Calu3 (cell line): Measurements from ENCODE around the gene OR6K3. TPM values are rescaled to one million over a fixed set of nuclear protein-coding genes. Genes with fewer than 3 reads are reported as not detected.
"Not testable (repeated sequence)": the region's sequence is repeated elsewhere in the genome, so short reads cannot be mapped to it uniquely, and the experiment has no call there.

Experiments used
- BruUV-seq: library from RNA; stranded (reverse); fragments of 400-500 nt; replicated peaks from 2 replicates; lab custom pipeline; 2021; lab: Mats Ljungman, UMichigan
- CTCF ChIA-PET: fragments of 300-600 bp; sonication (Branson Sonifier 250); formaldehyde crosslinking; loops from one replicate; lab custom pipeline; 2022; ENCODE audit warnings: antibody characterized with exemption; lab: Charles Lee
- DNase-seq: peaks from one replicate; pipeline ENCODE4 v3.0.0; 2022
- H3K27ac Mint-ChIP-seq: one replicate; pipeline ENCODE4 v1.8.0; 2022; ENCODE audit warnings: mixed read lengths; ENCODE audit not compliant: unreplicated experiment
- H3K27me3 Mint-ChIP-seq: one replicate; pipeline ENCODE4 v1.8.0; 2022; ENCODE audit warnings: mixed read lengths; ENCODE audit not compliant: unreplicated experiment
- H3K36me3 Mint-ChIP-seq: one replicate; pipeline ENCODE4 v1.8.0; 2022; ENCODE audit warnings: mild to moderate bottlenecking, moderate library complexity, mixed read lengths; ENCODE audit not compliant: insufficient read depth, unreplicated experiment
- H3K4me1 Mint-ChIP-seq: one replicate; pipeline ENCODE4 v1.8.0; 2022; ENCODE audit warnings: mild to moderate bottlenecking, low read depth, mixed read lengths; ENCODE audit not compliant: unreplicated experiment
- H3K4me3 Mint-ChIP-seq: one replicate; pipeline ENCODE4 v1.8.0; 2022; ENCODE audit warnings: mild to moderate bottlenecking, low read depth, moderate library complexity, mixed read lengths; ENCODE audit not compliant: unreplicated experiment
- H3K9me3 Mint-ChIP-seq: one replicate; pipeline ENCODE4 v1.8.0; 2022; ENCODE audit warnings: low read depth, mixed read lengths; ENCODE audit not compliant: unreplicated experiment
- intact Hi-C: fragments of 100-400 bp; cut with micrococcal nuclease; formaldehyde crosslinking; loops from one replicate; pipeline ENCODE4 v1.10.0; 2022; ENCODE audit not compliant: unreplicated experiment
- total RNA-seq: library from RNA; stranded (reverse); gene quantifications from 2 replicates; pipeline ENCODE4 v1.2.3, GENCODE V29; 2022
- TF ChIP-seq, protein P1 (sequence below): fragments of 200-600 bp; IDR thresholded peaks from one replicate; pipeline ENCODE4 v1.8.0; 2022; ENCODE audit warnings: antibody characterized with exemption; ENCODE audit not compliant: unreplicated experiment

OR6K3 gene
- total RNA-seq, 1 experiment from 2014 or later, result not detected

DNA sequence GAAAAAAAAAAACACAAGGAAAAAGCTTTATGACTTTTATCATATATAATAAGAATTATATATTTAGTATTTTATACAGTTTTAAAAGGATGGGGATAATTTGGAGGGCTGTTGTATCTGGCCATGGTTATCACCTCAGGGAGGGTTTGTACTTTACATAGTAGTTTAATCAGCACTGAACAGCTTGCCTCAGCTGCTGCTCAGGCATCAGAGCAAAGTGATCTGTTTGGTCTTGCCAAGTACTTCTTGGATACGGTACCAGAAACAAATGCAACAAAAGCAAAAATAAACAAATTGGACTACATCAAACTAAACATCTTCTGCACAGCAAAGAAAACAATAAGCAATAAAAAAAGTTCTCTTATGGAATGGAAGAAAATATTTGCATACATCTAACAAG lies 31.4 kb downstream of the OR6K3 start:
- peaks cover 11% of the 10 kb centered on the region for H3K4me1 Mint-ChIP-seq
- TF ChIP-seq, protein P1, sequence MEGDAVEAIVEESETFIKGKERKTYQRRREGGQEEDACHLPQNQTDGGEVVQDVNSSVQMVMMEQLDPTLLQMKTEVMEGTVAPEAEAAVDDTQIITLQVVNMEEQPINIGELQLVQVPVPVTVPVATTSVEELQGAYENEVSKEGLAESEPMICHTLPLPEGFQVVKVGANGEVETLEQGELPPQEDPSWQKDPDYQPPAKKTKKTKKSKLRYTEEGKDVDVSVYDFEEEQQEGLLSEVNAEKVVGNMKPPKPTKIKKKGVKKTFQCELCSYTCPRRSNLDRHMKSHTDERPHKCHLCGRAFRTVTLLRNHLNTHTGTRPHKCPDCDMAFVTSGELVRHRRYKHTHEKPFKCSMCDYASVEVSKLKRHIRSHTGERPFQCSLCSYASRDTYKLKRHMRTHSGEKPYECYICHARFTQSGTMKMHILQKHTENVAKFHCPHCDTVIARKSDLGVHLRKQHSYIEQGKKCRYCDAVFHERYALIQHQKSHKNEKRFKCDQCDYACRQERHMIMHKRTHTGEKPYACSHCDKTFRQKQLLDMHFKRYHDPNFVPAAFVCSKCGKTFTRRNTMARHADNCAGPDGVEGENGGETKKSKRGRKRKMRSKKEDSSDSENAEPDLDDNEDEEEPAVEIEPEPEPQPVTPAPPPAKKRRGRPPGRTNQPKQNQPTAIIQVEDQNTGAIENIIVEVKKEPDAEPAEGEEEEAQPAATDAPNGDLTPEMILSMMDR, result no peak
- peaks cover 3% of the 10 kb centered on the region for H3K9me3 Mint-ChIP-seq
- CTCF ChIA-PET, result no interaction called here
- no peak overlapping the region for H3K27ac Mint-ChIP-seq
- intact Hi-C loops, result no loop called here
- no TSS peak for BruUV-seq
- no peak for DNase-seq
- H3K36me3 Mint-ChIP-seq, result no peaks in the 10 kb centered on the region
- no peak overlapping the region for H3K4me3 Mint-ChIP-seq
- no peaks in the 10 kb centered on the region for H3K27me3 Mint-ChIP-seq

DNA sequence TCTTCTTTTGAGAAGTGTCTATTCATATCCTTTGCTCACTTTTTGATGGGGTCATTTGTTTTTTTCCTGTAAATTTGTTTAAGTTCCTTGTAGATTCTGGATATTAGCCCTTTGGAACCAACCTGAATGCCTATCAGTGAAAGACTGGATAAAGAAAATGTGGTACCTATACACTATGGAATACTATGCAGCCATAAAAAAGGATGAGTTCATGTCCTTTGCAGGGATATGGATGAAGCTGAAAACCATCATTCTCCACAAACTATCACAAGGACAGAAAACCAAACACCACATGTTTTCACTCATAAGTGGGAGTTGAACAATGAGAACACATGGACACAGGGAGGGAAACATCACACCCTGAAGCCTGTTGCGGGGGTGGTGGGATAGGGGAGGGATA lies 32.2 kb downstream of the OR6K3 start:
- H3K4me1 Mint-ChIP-seq, result peaks cover 11% of the 10 kb centered on the region
- DNase-seq, CTCF ChIA-PET, H3K36me3 Mint-ChIP-seq, H3K27me3 Mint-ChIP-seq, H3K9me3 Mint-ChIP-seq, intact Hi-C loops, H3K4me3 Mint-ChIP-seq, BruUV-seq, H3K27ac Mint-ChIP-seq: not testable (repeated sequence)

DNA sequence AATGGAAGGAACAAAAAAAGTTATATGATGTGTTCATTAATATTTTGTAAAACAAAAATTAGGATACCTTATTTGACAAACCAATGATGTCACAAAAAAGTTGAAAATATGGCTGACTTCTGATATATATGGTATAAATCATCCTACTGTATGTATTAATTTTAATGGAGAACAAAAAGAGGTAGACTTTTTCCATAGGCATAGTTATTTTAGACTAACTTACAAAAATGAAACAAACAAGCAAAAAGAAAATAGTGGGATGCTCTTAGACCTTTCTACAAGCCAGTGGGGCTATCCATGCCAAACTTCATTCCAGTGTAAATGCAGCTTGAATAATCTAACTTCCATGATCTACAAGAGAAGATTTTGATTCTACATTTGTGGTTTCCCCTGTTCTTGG lies 33.5 kb downstream of the OR6K3 start:
- H3K4me1 Mint-ChIP-seq, result peaks cover 11% of the 10 kb centered on the region
- H3K4me3 Mint-ChIP-seq, result no peak overlapping the region
- TF ChIP-seq, protein P1, result no peak
- H3K27me3 Mint-ChIP-seq, result no peaks in the 10 kb centered on the region
- H3K27ac Mint-ChIP-seq, result no peak overlapping the region
- BruUV-seq, result no TSS peak
- H3K9me3 Mint-ChIP-seq, result peaks cover 3% of the 10 kb centered on the region
- intact Hi-C loops, result no loop called here
- H3K36me3 Mint-ChIP-seq, result no peaks in the 10 kb centered on the region
- CTCF ChIA-PET, result interaction anchor here (1.0 kb wide), 1 partner anchor 14 kb away, joined by 3 read pairs; no protein-coding TSS in a partner anchor
- no peak for DNase-seq

DNA sequence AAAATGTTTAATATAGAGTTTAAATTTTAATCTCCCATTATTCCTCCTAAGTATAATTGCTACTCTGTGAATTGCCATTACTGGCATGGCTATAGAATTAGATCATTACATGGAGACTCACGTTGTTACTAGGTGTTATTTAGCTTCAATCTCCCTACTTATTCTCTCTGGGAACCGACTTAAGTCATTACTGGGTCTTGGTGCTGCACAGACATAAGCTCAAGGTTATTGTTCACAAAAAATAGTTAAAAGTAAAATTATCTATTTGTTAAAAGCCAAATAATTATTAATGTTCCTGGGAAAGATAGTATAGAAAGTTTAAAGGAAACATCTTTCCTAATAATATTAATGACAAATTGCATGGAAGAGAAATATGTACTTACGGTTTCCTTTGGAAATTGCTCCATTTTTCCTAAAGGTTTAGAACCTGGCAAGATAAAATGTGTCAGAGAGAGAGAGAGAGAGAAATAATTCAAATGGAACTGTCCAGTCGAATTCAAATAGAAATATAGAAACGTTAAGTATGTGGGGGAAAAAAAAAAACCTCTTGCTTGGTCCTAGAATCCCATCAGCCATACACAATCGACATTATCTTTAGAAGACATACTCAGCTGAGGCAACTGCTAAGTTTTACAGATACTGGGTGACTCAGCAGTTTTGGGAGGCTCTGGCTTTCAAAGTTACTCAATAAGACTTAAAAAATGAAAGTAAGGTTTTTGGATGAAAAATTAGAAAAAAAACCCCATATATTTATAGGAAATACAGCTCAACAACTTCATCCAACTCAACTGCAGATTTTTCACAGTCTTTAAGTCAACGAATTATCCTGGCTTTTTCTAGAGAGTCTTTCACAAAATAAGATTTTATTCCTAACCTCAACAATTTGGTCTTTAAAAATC lies 34.2 kb downstream of the OR6K3 start, which contains the start of gene SPTA1:
SPTA1 (minus strand) TSS at position 605 of the 899 bp plus-strand sequence; CDS start at position 407, 198 bp downstream.
- TF ChIP-seq, protein P1, result no peak
- Mint-ChIP-seq H3K9me3 (peaks cover 3% of the 10 kb centered on the region), H3K36me3 (no peaks in the 10 kb centered on the region), H3K27me3 (no peaks in the 10 kb centered on the region), H3K4me1 (peaks cover 11% of the 10 kb centered on the region), H3K4me3 (no peak within 1 kb of the TSS), H3K27ac (no peak within 1 kb of the TSS)
- intact Hi-C loops, result no loop called here
- no TSS peak for BruUV-seq
- no peak for DNase-seq
- CTCF ChIA-PET, result interaction anchor here (0.6 to 1.0 kb wide), 3 partner anchors 13 to 724 kb away, joined by 3 read pairs; no protein-coding TSS in a partner anchor
